HepG2 (cell line): ENCODE measurements around the gene PLK2. TPM values are rescaled to one million over a fixed set of nuclear protein-coding genes. Genes with fewer than 3 reads are reported as not detected.

Experiments used
- ATAC-seq: fragments of 200-7000 bp; cut with Tn5 transposase; 3 replicates; pipeline ENCODE4 v1.9.1; 2020; ENCODE audit warnings: mild to moderate bottlenecking, moderate library complexity
- BruUV-seq: library from RNA; stranded (reverse); fragments of 400-500 nt; replicated peaks from 2 replicates; lab custom pipeline; 2021; lab: Mats Ljungman, UMichigan
- CTCF ChIA-PET: fragments of 300-600 bp; formaldehyde crosslinking; extraction: SDS; loops from one replicate; lab custom pipeline; 2021; ENCODE audit warnings: low total read pairs, inconsistent platforms, low intra/inter-chr PET ratio; lab: Yijun Ruan, JAX
- POLR2A ChIA-PET: fragments of 350-600 bp; sonication (Branson Sonifier 250); formaldehyde crosslinking; loops from one replicate; lab custom pipeline; 2020; ENCODE audit warnings: antibody characterized with exemption, inconsistent platforms; lab: Yijun Ruan, JAX
- DNase-seq: peaks from one replicate; pipeline ENCODE4 v3.0.0-alpha.2; 2015; ENCODE audit warnings: low spot score
- FAIRE-seq: peaks from 3 replicates; lab custom pipeline; 2011; peaks lifted over from hg19 to GRCh38; lab: Jason Lieb, UNC
- H2AFZ ChIP-seq: one replicate; pipeline ENCODE4 v1.6.1; 2011; ENCODE audit warnings: low read length, inconsistent platforms
- H3K27ac ChIP-seq: fragments of 300-600 bp; 3 replicates; pipeline ENCODE4 v1.8.0; 2011; ENCODE audit warnings: mixed run types, mild to moderate bottlenecking, mixed read lengths, low read length, inconsistent platforms; ENCODE audit not compliant: insufficient read depth; ENCODE audit errors: extremely low read length
- H3K27me3 ChIP-seq, 2 experiments: fragments of 200-600 bp in 1 of 2; 2 replicates in 1 of 2; 3 replicates in 1 of 2; pipeline versions ENCODE4 v1.6.0 to v1.8.0; 2011; ENCODE audit warnings: low read length in 2 of 2, mild to moderate bottlenecking in 2 of 2, moderate library complexity in 2 of 2, inconsistent platforms in 1 of 2; ENCODE audit not compliant: insufficient read depth in 2 of 2, control insufficient read depth in 1 of 2
- H3K36me3 ChIP-seq, 2 experiments: fragments of 200-600 bp in 1 of 2; replicated peaks in 1 of 2; 2 replicates in 1 of 2; 3 replicates in 1 of 2; pipeline versions ENCODE4 v1.5.1 to v1.8.0; 2011; ENCODE audit warnings: low read length in 2 of 2, inconsistent platforms in 1 of 2; ENCODE audit not compliant: insufficient read depth in 2 of 2, control insufficient read depth in 1 of 2
- H3K4me1 ChIP-seq: 2 replicates; pipeline ENCODE4 v1.5.1; 2012; ENCODE audit warnings: low read length, inconsistent platforms; ENCODE audit not compliant: insufficient read depth
- H3K4me2 ChIP-seq: 2 replicates; pipeline ENCODE4 v1.6.0; 2011; ENCODE audit warnings: low read depth, low read length, inconsistent platforms
- H3K4me3 ChIP-seq, 3 experiments: fragments of 200-600 bp in 1 of 3; sonication (generic), shearing (Covaris generic) in 1 of 3; replicated peaks in 1 of 3; 2 replicates each; pipeline ENCODE4 v1.5.1; 2011 to 2016; ENCODE audit warnings: low read length in 3 of 3, inconsistent platforms in 2 of 3, low read depth in 2 of 3, mild to moderate bottlenecking in 2 of 3, control low read depth in 1 of 3, mixed read lengths in 1 of 3; ENCODE audit not compliant: insufficient read depth in 1 of 3
- H3K79me2 ChIP-seq: one replicate; pipeline ENCODE4 v1.6.1; 2011; ENCODE audit warnings: low read length, inconsistent platforms; ENCODE audit not compliant: insufficient read depth
- H3K9ac ChIP-seq: 2 replicates; pipeline ENCODE4 v1.6.0; 2011; ENCODE audit warnings: mild to moderate bottlenecking, low read depth, low read length, inconsistent platforms; ENCODE audit not compliant: insufficient read depth
- H3K9me3 ChIP-seq: 2 replicates; pipeline ENCODE4 v1.5.1; 2012; ENCODE audit warnings: mild to moderate bottlenecking, low read length
- H4K20me1 ChIP-seq: 2 replicates; pipeline ENCODE4 v1.6.0; 2011; ENCODE audit warnings: inconsistent platforms, mild to moderate bottlenecking, low read length, moderate library complexity; ENCODE audit not compliant: insufficient read depth
- CREB1 ChIP-seq, 2 experiments: fragments of 450-650 bp in 1 of 2; IDR thresholded peaks; 2 replicates each; pipeline ENCODE4 v1.6.1; 2016 to 2017; ENCODE audit warnings: control low read depth in 1 of 2, mild to moderate bottlenecking in 1 of 2, missing compliant biosample characterization in 1 of 2, missing genetic modification characterization in 1 of 2
- ELF4 ChIP-seq: sonication (generic); formaldehyde crosslinking; IDR thresholded peaks from 2 replicates; pipeline ENCODE4 v1.5.0; 2020; ENCODE audit warnings: missing genetic modification reagents, mild to moderate bottlenecking, moderate library complexity, borderline replicate concordance
- GATA4 ChIP-seq: sonication (generic); IDR thresholded peaks from 2 replicates; pipeline ENCODE4 v1.6.1; 2016; ENCODE audit warnings: antibody characterized with exemption, low read depth, borderline replicate concordance
- SRSF9 ChIP-seq: fragments of 200-400 bp; formaldehyde crosslinking; IDR thresholded peaks from 2 replicates; pipeline ENCODE4 v1.6.1; 2018; ENCODE audit warnings: borderline replicate concordance, mild to moderate bottlenecking, low read depth, low read length; ENCODE audit not compliant: insufficient read depth, poor library complexity, severe bottlenecking
- ZNF775 ChIP-seq: sonication (generic); formaldehyde crosslinking; IDR thresholded peaks from 2 replicates; pipeline ENCODE4 v1.4.0; 2020; ENCODE audit warnings: missing genetic modification reagents, mild to moderate bottlenecking, moderate library complexity, borderline replicate concordance
- in situ Hi-C: cut with HindIII; loops from 2 replicates; pipeline ENCODE4 v1.10.0; 2017; ENCODE audit warnings: low pct_unique_long_range_greater_than_20kb; ENCODE audit not compliant: extremely low pct_ligation_motif_present
- intact Hi-C: fragments of 100-400 bp; cut with micrococcal nuclease; formaldehyde crosslinking; loops from one replicate; pipeline ENCODE4 v1.10.0; 2022; ENCODE audit not compliant: unreplicated experiment
- polyA plus RNA-seq, 8 experiments: library from polyadenylated mRNA; depleted of rRNA in 3 of 8; stranded (reverse) in 7 of 8; unstranded in 1 of 8; fragments of >200 nt; fragmentation: Illumina TruSeq in 4 of 8; extraction: Trizol in 4 of 8; gene quantifications; 2 replicates each; pipeline versions ENCODE4 v1.2.1 to v1.2.3, GENCODE V29; 2011 to 2016; ENCODE audit warnings: low read depth in 4 of 8, missing spikeins in 1 of 8, mixed read lengths in 1 of 8; ENCODE audit not compliant: insufficient read depth in 1 of 8
- total RNA-seq, 5 experiments: library from RNA; depleted of rRNA; stranded (reverse); fragments of >200 nt; fragmentation: Illumina TruSeq; extraction: Trizol; gene quantifications; 2 replicates each; pipeline ENCODE4 v1.2.3, GENCODE V29; 2016; ENCODE audit warnings: low read depth in 1 of 5
- TF ChIP-seq, protein P1 (sequence below): sonication (generic); formaldehyde crosslinking; IDR thresholded peaks from 2 replicates; pipeline ENCODE4 v1.4.0; 2020; ENCODE audit warnings: missing genetic modification reagents
- TF ChIP-seq, protein P2 (sequence below): sonication (generic); formaldehyde crosslinking; IDR thresholded peaks from 2 replicates; pipeline ENCODE4 v1.4.0; 2020; ENCODE audit warnings: mild to moderate bottlenecking, low read depth, missing genetic modification reagents

PLK2 gene
- total and polyA plus RNA-seq, 2 of the 13 experiments (the other 11 are each of a cell fraction or from before 2014, with no cell fraction given), result 9.6 to 29.6 TPM

GRCh38 chr5:58481066-58481676 is 21.3 kb upstream of the PLK2 start:
- POLR2A ChIA-PET, result no interaction called here
- Histone ChIP-seq H3K27ac (no peak overlapping the region), H4K20me1 (no peaks in the 10 kb centered on the region), H3K27me3 (peaks cover 0 to 3% of the 10 kb centered on the region in 2 experiments; a peak in 1 of 5 replicates), H3K79me2 (no peaks in the 10 kb centered on the region), H3K4me3 (no peak overlapping the region), H3K9me3 (no peaks in the 10 kb centered on the region), H3K36me3 (no peaks in the 10 kb centered on the region), H2AFZ (no peak overlapping the region), H3K9ac (no peak overlapping the region)
- DNase-seq (no peak), ATAC-seq (no peak)
- intact Hi-C loops (no loop called here), in situ Hi-C loops (no loop called here)
- TF ChIP-seq SRSF9 (no peak), CREB1 (IDR thresholded peaks at IDR 0.05) (peak; percentile 66; the same call in 1 of the 2 replicates), CREB1 (CRISPR knock-in tag; IDR thresholded peaks at IDR 0.05) (no peak), ZNF775 (CRISPR knock-in tag) (no peak), GATA4 (no peak), ELF4 (CRISPR knock-in tag) (no peak)
- TF ChIP-seq, protein P1, sequence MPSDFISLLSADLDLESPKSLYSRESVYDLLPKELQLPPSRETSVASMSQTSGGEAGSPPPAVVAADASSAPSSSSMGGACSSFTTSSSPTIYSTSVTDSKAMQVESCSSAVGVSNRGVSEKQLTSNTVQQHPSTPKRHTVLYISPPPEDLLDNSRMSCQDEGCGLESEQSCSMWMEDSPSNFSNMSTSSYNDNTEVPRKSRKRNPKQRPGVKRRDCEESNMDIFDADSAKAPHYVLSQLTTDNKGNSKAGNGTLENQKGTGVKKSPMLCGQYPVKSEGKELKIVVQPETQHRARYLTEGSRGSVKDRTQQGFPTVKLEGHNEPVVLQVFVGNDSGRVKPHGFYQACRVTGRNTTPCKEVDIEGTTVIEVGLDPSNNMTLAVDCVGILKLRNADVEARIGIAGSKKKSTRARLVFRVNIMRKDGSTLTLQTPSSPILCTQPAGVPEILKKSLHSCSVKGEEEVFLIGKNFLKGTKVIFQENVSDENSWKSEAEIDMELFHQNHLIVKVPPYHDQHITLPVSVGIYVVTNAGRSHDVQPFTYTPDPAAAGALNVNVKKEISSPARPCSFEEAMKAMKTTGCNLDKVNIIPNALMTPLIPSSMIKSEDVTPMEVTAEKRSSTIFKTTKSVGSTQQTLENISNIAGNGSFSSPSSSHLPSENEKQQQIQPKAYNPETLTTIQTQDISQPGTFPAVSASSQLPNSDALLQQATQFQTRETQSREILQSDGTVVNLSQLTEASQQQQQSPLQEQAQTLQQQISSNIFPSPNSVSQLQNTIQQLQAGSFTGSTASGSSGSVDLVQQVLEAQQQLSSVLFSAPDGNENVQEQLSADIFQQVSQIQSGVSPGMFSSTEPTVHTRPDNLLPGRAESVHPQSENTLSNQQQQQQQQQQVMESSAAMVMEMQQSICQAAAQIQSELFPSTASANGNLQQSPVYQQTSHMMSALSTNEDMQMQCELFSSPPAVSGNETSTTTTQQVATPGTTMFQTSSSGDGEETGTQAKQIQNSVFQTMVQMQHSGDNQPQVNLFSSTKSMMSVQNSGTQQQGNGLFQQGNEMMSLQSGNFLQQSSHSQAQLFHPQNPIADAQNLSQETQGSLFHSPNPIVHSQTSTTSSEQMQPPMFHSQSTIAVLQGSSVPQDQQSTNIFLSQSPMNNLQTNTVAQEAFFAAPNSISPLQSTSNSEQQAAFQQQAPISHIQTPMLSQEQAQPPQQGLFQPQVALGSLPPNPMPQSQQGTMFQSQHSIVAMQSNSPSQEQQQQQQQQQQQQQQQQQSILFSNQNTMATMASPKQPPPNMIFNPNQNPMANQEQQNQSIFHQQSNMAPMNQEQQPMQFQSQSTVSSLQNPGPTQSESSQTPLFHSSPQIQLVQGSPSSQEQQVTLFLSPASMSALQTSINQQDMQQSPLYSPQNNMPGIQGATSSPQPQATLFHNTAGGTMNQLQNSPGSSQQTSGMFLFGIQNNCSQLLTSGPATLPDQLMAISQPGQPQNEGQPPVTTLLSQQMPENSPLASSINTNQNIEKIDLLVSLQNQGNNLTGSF, result no peak
- TF ChIP-seq, protein P2, sequence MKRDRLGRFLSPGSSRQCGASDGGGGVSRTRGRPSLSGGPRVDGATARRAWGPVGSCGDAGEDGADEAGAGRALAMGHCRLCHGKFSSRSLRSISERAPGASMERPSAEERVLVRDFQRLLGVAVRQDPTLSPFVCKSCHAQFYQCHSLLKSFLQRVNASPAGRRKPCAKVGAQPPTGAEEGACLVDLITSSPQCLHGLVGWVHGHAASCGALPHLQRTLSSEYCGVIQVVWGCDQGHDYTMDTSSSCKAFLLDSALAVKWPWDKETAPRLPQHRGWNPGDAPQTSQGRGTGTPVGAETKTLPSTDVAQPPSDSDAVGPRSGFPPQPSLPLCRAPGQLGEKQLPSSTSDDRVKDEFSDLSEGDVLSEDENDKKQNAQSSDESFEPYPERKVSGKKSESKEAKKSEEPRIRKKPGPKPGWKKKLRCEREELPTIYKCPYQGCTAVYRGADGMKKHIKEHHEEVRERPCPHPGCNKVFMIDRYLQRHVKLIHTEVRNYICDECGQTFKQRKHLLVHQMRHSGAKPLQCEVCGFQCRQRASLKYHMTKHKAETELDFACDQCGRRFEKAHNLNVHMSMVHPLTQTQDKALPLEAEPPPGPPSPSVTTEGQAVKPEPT (CRISPR knock-in tag), result no peak
- TF ChIP-seq, all 625 proteins: peak for 1
- H3K4me2 ChIP-seq, result no peak overlapping the region
- FAIRE-seq, result no peak
- CTCF ChIA-PET, result no interaction called here
- no peaks in the 10 kb centered on the region for H3K4me1 ChIP-seq
- no TSS peak for BruUV-seq
